T47D (cell line): ENCODE results near the gene TTC13.

ENCODE experiments used
- DNase-seq, 2 experiments: peaks; one replicate each; pipeline versions ENCODE4 v3.0.0 to v3.0.0-alpha.2; 2011 to 2012; ENCODE audit warnings: low read depth in 1 of 2, low spot score in 1 of 2
- JUND ChIP-seq: IDR thresholded peaks from 2 replicates; pipeline ENCODE4 v1.6.1; 2012; ENCODE audit warnings: low read depth
- in situ Hi-C: cut with HindIII; loops from 2 replicates; pipeline ENCODE4 v1.10.0; 2016; ENCODE audit warnings: low sequenced_read_pairs, low pct_unique_long_range_greater_than_20kb

Gene TTC13

GRCh38 chr1:230866171-230867070 is 112.2 kb downstream of the TTC13 start:
- TF ChIP-seq JUND, result no peak
- in situ Hi-C loops, result no loop called here
- no peak for DNase-seq

DNA sequence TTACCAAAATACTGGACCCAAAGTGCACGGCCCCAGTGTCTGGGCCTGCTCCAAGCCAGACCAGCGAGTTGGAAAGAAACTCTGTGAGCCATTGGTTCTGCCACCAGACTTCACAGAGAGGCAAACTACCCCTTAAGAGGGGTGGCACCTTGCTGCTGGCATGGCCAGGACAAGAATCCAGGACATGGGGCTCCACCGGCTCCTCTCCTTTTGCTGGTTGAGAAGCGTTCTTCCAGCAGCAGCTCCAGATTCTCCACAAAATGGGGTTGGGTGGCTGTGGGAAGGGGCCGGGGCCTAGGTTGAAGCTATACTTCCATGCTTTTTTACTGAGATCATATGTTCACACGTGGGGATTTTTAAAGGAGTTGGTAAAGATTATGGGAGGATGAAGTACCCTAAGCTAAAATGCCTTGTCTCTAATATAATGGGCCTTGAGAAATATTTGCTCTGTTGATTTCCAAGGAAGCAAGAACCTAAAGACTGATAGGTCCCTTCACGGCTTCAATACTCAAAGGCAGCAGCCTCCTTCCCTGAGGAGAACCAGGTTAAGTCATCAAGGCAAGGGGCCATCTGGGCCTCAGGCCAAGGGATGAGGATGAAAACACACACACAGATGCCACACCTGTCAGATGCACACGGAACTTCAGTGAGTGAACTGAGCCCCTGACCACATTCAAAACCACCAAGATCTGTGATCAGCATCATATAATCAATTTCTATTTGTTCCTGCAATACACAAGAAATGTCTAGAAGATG is 113.4 kb downstream of the TTC13 start:
- TF ChIP-seq JUND, result no peak
- in situ Hi-C loops, result no loop called here
- no peak for DNase-seq

DNA sequence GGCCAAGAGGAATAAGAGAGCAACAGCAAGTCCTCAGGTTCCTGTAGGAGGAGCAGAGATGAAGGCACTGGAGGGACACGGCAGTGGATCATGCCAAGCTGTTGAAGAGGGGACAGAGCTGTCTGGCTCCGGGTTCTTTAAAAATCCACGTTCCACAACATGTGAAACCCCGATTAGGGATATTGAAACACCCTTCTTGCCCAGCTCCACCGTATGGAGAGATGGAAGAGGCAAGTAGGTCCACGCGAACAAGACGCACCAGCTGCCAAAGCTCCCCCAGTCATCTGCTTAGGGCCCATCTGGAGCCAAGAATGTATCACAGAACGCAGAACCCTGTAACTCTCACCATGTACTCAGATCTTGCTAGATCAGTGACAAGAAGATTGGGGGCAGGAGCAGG is 114.2 kb downstream of the TTC13 start:
- DNase-seq, result no peak
- in situ Hi-C loops, result no loop called here
- no peak for TF ChIP-seq JUND

DNA sequence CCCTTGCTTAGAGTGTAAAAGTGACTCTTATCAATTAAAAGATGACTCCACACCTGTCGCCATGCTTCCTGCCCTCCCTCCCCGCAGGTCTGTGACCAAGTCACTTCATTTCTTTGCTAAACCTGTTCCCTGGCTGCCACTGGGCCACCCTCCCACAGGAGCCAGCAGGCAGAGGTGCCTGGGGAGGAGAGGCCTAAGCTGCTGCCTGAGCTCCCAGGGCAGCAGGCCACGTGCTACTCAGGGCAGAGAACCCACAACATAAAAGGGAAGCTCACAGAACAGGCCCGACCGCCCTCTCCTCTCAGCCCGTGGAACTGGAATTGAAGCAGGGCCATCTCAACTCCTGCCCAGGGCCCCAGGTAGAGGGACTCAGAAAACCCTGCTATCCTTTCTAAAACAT is 115.2 kb downstream of the TTC13 start:
- no peak for TF ChIP-seq JUND
- in situ Hi-C loops, result no loop called here
- DNase-seq, result peak; percentile 89 to 96

DNA sequence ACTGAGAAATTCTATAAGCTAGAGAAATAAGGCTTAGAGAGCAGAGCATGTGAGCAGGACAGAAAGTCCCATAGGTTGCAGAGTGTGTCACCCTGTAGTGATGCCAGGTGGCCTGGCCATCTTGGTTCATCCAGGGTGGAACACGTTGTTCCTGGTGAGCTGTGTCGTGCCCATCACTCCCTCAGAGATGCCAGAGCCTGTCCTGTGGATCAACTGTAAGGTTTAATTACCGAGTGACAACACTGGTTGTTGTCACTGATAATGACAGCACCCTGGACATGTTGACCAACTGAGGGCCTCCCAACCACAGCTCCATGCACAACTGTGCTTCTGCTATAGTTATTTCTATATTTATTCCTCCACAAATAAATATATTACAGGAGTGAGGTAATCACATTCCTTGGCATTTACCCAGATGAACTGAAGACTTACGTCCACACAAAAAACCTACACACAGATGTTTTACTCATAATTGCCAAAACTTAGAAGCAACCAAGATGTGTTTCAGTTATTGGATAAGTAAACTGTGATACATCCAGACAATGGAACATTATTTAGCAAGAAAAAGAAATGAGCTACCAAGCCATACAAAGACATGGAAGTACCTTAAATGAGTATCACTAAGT is 116.6 kb downstream of the TTC13 start:
- TF ChIP-seq JUND, result no peak
- DNase-seq, result no peak
- in situ Hi-C loops, result no loop called here

DNA sequence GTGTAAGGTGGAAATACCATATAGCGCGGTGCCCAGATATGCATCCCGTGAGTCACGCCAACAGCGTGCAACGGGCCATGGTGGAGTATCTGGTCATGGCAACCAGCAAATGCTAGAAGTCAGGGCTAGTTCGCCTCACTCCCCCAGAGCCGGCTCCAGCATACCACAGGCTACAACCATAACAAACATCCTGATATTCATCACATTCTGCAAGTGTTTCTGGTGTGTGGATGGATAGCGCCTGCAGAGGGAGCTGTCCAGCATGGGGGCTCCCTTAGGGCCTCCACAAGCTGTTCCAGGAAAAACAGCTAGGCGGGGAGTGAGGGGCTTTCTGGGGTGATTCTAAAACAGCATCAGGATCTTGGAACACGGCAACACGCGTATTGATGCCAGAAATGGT is 117.2 kb downstream of the TTC13 start:
- in situ Hi-C loops, result no loop called here
- TF ChIP-seq JUND, result no peak
- DNase-seq, result no peak

- in situ Hi-C loops, result no loop called here
- TF ChIP-seq JUND, result no peak
- DNase-seq, result no peak
Observed at GRCh38 chr1:230860617-230861384, 117.9 kb downstream of the TTC13 start.

DNA sequence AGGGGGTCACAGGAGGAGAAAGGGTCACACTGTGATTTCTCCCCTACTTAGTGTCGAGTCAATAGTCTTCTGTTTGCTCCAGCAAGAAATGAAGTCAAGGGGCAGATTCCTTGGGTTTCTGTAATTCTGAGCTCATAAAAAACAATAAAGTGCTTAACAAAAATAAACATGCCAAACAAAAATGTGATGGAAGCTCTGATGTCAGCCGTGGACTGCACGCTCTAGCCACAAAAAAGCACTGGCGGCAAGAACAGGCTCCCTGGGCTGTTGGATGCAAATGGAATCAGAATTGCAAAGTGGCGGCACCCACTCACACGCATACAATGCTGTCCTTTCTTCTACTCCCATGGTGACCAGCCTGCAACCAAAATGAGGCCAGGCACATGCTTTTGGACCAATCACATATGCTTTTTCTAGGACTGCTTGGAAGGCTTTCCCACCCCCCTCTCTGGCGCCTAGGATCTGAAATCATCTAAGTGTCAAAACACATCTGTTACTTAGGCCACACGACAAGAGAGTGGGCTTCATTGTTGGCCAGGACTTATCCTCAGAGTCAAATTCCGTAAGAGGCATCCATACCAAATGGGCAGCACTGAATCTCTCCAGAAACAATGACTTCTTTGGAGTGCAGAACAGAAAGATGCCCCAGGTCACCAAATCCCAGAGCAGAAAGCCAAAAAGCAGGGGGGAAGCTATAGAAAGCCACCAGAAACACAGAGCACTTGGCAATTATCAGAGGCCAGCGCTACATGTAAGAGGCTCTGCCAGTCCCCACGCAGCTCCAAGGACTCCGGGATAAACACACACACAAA is 119.5 kb downstream of the TTC13 start:
- in situ Hi-C loops, result no loop called here
- TF ChIP-seq JUND, result no peak
- DNase-seq, result no peak

GRCh38 chr1:230858236-230858820 is 120.3 kb downstream of the TTC13 start:
- no peak for DNase-seq
- TF ChIP-seq JUND, result no peak
- in situ Hi-C loops, result no loop called here

DNA sequence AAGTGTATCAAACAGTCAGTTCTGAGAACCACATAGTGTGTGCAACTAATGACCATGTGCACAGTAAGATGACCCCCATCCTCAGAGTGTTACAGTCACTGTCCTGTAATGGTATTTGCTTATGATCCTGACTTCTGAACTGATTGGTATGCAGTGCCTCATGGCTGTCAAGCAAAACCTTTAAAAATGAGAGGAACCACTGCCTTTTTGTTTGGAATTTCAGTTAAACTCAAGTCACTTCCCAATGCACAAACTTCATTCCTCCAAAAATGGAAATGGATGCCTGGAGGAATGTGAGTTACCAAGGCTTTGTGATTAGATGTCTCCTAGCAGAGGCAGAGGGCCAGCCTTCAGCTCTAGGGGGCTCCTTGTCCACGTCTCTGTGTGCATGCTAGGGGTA is 120.8 kb downstream of the TTC13 start:
- in situ Hi-C loops, result no loop called here
- DNase-seq, result no peak
- TF ChIP-seq JUND, result no peak

DNA sequence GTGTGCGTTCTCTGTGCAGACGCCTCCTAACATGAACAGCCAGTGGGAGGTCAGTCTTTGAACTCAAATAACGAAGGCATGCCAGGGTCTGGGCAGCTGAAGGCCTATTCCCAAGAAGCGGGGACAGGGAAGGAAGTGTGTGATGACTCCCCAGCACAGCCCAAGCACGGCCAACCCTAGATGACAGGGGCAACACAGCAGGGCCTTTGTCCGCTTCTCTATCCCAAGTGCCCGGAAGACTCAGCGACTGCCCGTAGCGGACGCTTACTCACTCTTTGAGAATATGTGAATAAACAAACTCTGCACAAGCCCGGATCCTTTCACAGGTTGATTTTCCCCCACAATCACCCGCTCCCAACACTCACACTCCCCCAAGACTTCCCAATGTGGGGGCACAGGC is 121.6 kb downstream of the TTC13 start:
- TF ChIP-seq JUND, result no peak
- DNase-seq, result no peak
- in situ Hi-C loops, result no loop called here
